ENCODE measurements around the gene LY6G5B.

The LY6G5B gene

DNA sequence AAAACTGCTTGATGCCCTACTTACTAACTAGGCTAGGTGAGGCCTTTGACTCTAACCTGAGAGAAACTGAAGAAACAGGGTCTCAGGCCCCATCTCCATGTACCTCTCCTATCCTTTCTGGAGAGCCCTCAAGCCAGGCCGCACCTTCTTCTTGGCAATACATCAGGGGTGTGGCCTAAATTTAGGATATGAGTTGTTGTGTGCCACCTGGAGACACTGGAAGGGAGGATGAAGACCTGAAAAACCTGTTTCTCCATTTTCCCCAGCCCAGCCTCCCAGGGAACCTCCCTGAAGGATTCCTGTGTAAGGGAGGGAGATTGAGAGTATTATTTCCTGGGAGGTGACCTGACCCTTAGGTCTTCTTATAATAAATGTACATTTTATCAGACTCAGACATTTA, 48.5 kb downstream of the LY6G5B start:
- DNase-seq: peak; percentile 33 to 75

DNA sequence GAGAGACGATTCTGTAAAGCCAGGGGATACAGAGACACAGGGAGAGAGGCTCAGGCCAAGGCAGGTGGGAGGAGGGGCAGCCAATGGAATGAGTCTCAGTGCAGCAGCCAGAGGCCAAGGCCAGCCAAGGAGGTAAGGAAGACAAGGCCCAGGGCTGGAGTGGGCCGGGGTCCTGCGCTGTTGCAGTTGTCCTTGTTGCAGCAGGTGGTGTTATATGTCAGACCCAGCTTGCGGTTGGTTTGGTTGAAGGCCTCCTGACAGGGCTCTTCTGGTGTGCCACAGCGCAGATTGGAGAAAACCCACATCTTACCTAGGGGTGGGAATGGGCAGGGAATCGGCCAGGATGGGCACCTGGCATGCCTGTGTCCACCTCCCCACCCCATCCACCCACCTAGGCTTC, 49.2 kb downstream of the LY6G5B start:
- no peak for DNase-seq

DNA sequence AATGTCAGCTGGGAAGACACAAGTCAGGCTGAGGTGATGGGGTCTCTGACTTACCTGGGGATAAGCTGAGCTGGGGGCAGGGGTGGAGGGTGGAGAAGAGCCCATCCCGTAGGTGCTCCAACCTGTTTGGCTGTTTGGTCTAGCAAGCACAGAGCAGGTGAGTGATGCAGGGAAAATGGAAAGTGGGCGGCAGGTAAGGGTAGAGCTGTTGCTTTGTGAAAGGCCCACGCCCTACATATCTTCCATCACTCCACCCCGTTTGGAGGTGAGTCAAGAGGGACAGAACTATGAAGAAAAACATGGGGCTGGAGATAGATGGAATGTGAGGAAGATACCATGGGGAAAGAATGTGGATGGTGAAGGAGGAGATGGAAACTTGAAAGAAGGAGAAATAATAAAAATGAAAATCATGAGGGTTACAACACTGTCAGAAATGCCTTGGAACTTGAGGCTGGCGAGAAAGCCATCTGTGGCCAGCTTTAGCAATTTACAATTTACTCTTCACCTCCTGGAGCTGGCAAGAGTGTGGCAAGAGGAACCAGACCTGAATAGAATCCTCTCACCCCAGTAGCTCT, 50.5 kb downstream of the LY6G5B start:
- DNase-seq: no peak

DNA sequence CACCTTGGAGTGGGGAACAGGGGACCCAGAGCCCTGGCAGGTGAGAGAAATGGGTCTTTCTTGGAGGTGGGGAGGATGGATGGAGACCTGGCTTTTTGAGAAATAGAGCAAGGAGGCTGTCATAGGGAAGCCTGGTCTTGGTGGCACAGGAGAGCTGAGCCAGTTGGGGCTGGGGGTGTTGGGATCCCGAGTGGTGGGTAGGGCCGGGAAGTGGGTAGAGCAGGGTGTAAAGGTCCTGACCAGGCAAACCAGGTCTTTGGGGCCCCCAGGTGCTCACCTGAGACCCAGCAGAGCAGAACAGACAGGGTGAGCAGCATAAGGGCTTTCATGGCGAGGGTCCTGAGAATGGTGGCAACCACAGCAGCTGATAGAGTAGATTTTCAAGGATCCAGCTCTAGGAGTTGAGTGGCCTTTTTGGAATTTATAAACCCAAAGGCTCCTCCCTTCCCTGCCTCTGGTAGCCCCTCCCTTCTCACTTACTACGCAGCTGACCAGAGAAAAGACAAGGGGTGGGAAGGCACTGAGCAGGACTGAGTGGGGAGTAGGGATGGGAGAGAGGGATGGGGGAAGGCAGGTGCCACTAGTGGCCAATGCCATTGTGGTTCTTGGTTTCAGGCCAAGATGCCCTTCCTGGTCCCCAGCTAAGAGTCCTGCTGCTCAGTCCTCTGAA, 51.7 kb downstream of the LY6G5B start, which contains the start of gene LY6G6C:
Gene LY6G6C (minus strand): TSS at position 396 of the 670 bp plus-strand sequence. CDS start 67 bp downstream, at position 329.
- no peak for DNase-seq

DNA sequence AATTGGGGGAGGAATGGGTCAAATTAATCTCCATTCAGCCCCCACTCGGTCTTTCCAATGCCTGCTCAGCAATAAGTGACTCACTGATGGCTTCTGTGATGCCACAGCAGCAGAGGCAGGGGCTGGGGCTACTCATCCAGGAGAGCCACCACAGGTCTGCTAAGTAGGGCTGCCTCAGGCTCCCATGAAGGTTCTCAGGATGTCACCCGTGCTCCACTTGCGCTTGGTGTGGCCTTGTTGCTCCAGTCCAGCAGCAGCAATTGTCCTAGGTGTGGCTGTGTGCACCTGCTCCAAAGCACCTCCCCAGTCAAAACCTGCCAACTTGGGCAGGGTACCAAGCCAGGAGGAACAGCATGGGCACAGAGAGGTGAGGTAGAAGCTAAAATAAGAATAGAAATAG, 52.4 kb downstream of the LY6G5B start:
- DNase-seq: no peak
